ENCODE measurements around the gene OR2W3.
"Not testable (repeated sequence)": the region's sequence is repeated elsewhere in the genome, so short reads cannot be mapped to it uniquely, and the experiment has no call there.

The OR2W3 gene

DNA sequence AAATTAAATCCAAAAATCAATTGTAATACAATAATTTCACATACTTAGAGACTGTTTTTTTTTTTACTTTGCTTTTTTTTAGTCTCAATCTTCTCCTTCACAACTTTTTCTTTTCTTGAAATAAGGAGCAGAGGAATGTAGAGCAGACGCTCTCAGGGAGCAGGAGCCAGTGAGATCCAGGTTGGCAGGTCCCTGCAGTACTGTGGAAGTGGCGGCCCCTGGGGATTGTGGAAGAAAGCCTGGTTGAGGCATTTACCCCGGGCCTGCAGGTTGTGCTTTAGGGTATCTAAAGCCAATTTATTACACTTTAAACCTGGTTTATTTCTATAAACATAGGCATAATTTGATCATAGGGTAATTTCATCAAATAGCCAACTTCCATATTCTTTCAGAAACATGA, 28.6 kb downstream of the OR2W3 start:
- DNase-seq = no peak

DNA sequence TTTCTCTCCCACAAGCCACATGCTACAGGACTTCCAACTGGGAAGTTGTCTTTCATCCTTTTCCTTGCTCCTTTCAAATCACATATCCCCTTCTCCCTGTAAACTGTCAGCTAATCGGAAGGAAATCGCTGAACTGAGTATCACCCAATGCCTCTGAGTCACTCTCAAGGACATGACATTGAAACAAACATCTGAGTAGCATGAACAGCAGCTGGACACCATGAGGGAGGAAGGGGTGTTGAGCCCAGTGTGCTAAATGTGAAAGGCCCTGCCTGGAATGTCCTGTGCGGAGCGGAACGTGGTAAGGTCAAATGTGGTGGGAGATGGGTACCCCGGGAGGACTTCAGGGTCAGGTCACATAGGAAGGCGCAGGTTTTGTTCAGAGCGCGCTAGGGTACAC, 29.5 kb downstream of the OR2W3 start, which contains the start of gene OR2AJ1:
Gene OR2AJ1, plus strand, starts transcription at position 22 of the 400 bp plus-strand sequence. CDS start 8,880 bp downstream, outside the sequence.
- DNase-seq = no peak

DNA sequence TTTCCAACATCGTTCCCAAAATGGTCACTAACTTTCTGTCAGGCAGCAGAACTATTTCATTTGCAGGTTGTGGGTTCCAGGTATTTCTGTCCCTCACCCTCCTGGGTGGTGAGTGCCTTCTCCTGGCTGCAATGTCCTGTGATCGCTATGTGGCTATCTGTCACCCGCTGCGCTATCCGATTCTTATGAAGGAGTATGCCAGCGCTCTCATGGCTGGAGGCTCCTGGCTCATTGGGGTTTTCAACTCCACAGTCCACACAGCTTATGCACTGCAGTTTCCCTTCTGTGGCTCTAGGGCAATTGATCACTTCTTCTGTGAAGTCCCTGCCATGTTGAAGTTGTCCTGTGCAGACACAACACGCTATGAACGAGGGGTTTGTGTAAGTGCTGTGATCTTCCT, 38.6 kb downstream of the OR2W3 start:
- no peak for DNase-seq

DNA sequence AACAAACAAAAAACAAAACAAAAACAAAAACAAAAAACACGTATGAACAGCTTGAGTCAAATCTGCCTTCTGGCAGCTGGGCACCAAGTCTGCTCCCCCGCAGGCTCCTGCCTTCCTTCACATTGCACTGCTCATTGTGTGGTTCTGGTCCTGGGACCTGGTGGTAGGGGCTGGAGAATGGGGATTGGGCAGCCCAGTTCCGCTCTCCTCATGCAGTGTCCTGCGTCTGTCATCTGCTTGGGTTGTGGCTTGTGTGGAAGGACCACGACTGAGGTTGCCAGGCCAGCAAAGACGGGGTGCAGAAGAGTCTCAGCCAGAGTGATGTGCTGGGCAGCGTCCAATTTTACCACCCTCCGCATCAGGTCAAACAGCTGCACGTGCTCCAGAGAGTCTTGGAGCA, 40.4 kb downstream of the OR2W3 start:
- no peak for DNase-seq

DNA sequence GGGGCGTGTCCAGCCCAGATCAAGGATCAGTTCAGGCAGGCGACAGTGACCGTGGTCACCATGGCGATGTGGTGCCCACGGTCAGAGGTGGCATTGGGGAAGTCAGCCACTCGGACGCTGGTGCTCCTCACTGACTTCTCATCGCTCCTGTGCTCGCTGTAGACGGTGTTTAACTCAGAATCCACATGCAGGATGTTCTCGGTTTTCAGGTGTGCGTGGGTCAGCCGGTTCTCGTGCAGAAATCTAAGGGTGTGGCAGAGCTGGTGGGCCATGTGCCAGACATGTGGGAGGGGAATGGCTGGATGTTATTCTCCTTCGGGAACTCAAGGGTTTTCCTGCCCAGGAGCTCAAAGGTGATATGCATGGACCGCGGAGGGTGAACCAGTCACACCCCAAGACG, 41.0 kb downstream of the OR2W3 start:
- DNase-seq = no peak

DNA sequence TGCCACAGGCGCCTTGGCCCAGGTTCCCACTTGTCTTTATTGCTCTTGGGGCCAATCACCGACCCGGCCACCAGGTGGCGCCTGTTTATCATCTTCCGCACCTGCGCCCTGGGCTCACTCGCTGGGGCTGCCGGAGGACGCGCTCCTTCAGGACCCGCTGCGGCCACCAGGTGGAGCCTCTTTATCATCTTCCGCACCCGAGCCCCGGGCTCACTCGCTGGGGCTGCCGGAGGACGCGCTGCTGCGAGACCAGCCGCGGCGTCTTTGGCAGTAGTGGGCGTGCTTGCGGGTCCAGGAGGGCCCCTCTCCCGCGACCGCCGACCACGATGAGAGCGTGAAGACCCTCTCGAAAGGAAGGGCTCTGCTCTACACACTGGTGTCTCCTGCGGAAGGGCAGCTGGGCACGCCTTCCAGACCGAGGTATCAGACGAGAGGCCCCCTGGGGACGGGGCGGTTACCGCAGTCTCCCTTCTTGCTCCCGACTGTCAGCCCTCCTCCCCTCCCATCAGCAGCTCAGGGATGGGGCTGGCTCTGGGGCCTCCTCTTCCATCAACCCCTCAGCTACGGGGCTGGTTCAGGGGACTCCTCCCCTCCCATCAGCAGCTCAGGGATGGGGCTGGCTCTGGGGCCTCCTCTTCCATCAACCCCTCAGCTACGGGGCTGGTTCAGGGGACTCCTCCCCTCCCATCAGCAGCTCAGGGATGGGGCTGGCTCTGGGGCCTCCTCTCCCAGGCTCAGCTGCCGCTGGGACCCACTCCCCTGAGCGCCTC, 41.8 kb downstream of the OR2W3 start:
- not testable (repeated sequence) for DNase-seq

DNA sequence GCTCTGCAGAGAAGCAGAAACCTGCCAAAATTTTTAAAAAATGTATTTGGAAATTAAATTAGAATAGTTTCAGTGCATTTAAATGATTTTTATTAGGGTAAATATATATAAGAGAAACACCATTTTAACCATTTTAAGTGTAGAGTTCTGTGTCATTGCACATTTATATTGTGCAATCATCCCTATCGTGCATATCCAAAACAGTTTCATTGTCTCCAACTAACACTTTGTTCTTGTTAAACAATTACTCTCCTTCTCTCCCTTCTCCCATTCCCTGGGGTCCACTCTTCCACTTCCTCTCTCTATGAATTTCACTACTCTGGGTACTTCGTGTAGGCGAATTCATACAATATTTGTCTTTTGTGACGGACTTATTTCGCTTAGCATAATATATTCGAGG, 47.2 kb downstream of the OR2W3 start:
- no peak for DNase-seq
